ENCODE measurements around the gene SAMD9.
"Not testable (repeated sequence)": the region's sequence is repeated elsewhere in the genome, so short reads cannot be mapped to it uniquely, and the experiment has no call there.

SAMD9 gene

GRCh38 chr7:93117852-93118530, at the start of gene SAMD9:
TSS of gene SAMD9 (minus strand) at chr7:93117979. CDS start at chr7:93106097, 11,882 bp downstream.
- peak; percentile 6 to 19 for DNase-seq (ENCODE audit: low read depth in 2 of 2)

GRCh38 chr7:93165447-93165846, 47.7 kb upstream of the SAMD9 start:
- no peak for DNase-seq (ENCODE audit: low read depth in 2 of 2)

GRCh38 chr7:93164766-93165165, 47.0 kb upstream of the SAMD9 start:
- DNase-seq (ENCODE audit: low read depth in 2 of 2): no peak

GRCh38 chr7:93161181-93161762, 43.5 kb upstream of the SAMD9 start:
- no peak for DNase-seq (ENCODE audit: low read depth in 2 of 2)

- DNase-seq (ENCODE audit: low read depth in 2 of 2): no peak
These were observed 42.6 kb upstream of the SAMD9 start for GRCh38 chr7:93160410-93160809.

- DNase-seq (ENCODE audit: low read depth in 2 of 2): no peak
These were observed 41.7 kb upstream of the SAMD9 start for GRCh38 chr7:93159490-93159889.

GRCh38 chr7:93156884-93157283, 39.1 kb upstream of the SAMD9 start:
- no peak for DNase-seq (ENCODE audit: low read depth in 2 of 2)

- no peak for DNase-seq (ENCODE audit: low read depth in 2 of 2)
These were observed 32.5 kb upstream of the SAMD9 start for GRCh38 chr7:93150200-93150835.

- no peak for DNase-seq (ENCODE audit: low read depth in 2 of 2)
These were observed 30.9 kb upstream of the SAMD9 start for GRCh38 chr7:93148727-93149126.

- DNase-seq (ENCODE audit: low read depth in 2 of 2): no peak
These were observed 30.4 kb upstream of the SAMD9 start, which contains the start of gene SAMD9L for GRCh38 chr7:93148144-93148543. TSS of gene SAMD9L (minus strand) at chr7:93148385. CDS start at chr7:93135971, 12,414 bp downstream.

GRCh38 chr7:93147363-93147762, 29.6 kb upstream of the SAMD9 start:
- DNase-seq (ENCODE audit: low read depth in 2 of 2): no peak

- DNase-seq (ENCODE audit: low read depth in 2 of 2): no peak
These were observed 28.8 kb upstream of the SAMD9 start for GRCh38 chr7:93146472-93147141.

GRCh38 chr7:93146036-93146435, 28.3 kb upstream of the SAMD9 start:
- DNase-seq (ENCODE audit: low read depth in 2 of 2): no peak

GRCh38 chr7:93145354-93145753, 27.6 kb upstream of the SAMD9 start:
- DNase-seq (ENCODE audit: low read depth in 2 of 2): no peak

- no peak for DNase-seq (ENCODE audit: low read depth in 2 of 2)
These were observed 24.3 kb upstream of the SAMD9 start for GRCh38 chr7:93142127-93142526.

- no peak for DNase-seq (ENCODE audit: low read depth in 2 of 2)
These were observed 22.9 kb upstream of the SAMD9 start for GRCh38 chr7:93140582-93141191.

- no peak for DNase-seq (ENCODE audit: low read depth in 2 of 2)
These were observed 20.8 kb upstream of the SAMD9 start for GRCh38 chr7:93138576-93138975.

GRCh38 chr7:93133005-93133404, 15.2 kb upstream of the SAMD9 start:
- DNase-seq (ENCODE audit: low read depth in 2 of 2): no peak

- DNase-seq (ENCODE audit: low read depth in 2 of 2): no peak
These were observed 14.4 kb upstream of the SAMD9 start for GRCh38 chr7:93132216-93132615.

GRCh38 chr7:93126954-93127353, 9.2 kb upstream of the SAMD9 start:
- not testable (repeated sequence) for DNase-seq (ENCODE audit: low read depth in 2 of 2)

- not testable (repeated sequence) for DNase-seq (ENCODE audit: low read depth in 2 of 2)
These were observed 5.8 kb upstream of the SAMD9 start for GRCh38 chr7:93123532-93123931.
